Keratinocyte (primary cell): ENCODE results near the gene RIMKLA.

ENCODE experiments used
- CTCF ChIP-seq, 3 experiments: IDR thresholded peaks in 1 of 3; conservative IDR thresholded peaks in 1 of 3; optimal IDR thresholded peaks in 1 of 3; 2 replicates in 2 of 3; 3 replicates in 1 of 3; pipeline versions ENCODE3 to v1.5.1; 2011; ENCODE audit warnings: low read length in 3 of 3, mild to moderate bottlenecking in 3 of 3, moderate library complexity in 2 of 3, control low read depth in 1 of 3, inconsistent platforms in 1 of 3; ENCODE audit not compliant: insufficient read depth in 2 of 3; ENCODE audit errors: extremely low read depth in 1 of 3
- EZH2 ChIP-seq: IDR thresholded peaks from one replicate; pipeline ENCODE4 v1.6.1; 2012; ENCODE audit warnings: inconsistent platforms, mild to moderate bottlenecking, low read length, moderate library complexity

GRCh38 chr1:42333662-42334239 is 46.8 kb upstream of the RIMKLA start:
- TF ChIP-seq CTCF (optimal IDR thresholded peaks at IDR 0.05 in 1 of 3, IDR thresholded peaks at IDR 0.05 in 1 of 3, conservative IDR thresholded peaks at IDR 0.05 in 1 of 3; ENCODE audit: extremely low read depth in 1 of 3, insufficient read depth in 2 of 3, low read length in 3 of 3) = no peak
- no peak for TF ChIP-seq EZH2
